K562 treated with DMSO at 1 percent for 48 hours (cell line): Measurements from ENCODE around the gene PREP. TPM values are rescaled to one million over a fixed set of nuclear protein-coding genes. Genes with fewer than 3 reads are reported as not detected.

Experiments
- total RNA-seq: library from RNA; unstranded; fragments of 300-600 nt; gene quantifications from 2 replicates; pipeline ENCODE4 v1.2.3, GENCODE V29; 2022; ENCODE audit warnings: low replicate concordance; ENCODE audit errors: extremely low read depth

Gene PREP
- total RNA-seq = not detected in 2 replicates

GRCh38 chr6:105402939-105403935 lies at the start of gene PREP:
Gene PREP, minus strand, starts transcription at chr6:105403082. Its CDS starts 191 bp downstream, at chr6:105402891.

Other genes with a start within 250 kb of the PREP start
- gene POPDC3, start 223.1 kb downstream of the PREP start, total RNA-seq = not detected in 2 replicates